Measurements from ENCODE around the gene EEFSEC. TPM values are rescaled to one million over a fixed set of nuclear protein-coding genes. Genes with fewer than 3 reads are reported as not detected.

The EEFSEC gene
- total and polyA plus RNA-seq, 4 donors: 9.8 to 20.1 (median 11.6) TPM

DNA sequence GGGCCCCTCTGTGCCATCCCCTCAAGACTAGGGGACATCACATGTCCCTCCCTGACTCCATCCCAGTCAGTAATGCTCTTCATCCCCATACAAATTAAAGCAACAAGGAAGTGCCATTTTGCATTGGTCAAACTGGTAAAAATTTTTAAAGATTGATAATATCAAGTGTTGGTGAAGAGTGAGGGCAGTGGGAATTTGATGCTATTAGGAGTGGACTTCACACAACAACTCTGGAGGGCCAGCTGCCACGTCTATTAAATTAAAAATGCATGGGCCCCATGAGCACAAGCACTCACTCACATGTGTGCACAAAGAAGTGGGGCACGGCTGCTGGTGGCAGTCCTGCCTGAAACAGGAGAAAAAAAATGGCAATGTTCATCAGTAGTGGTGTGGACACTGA is 265.6 kb downstream of the EEFSEC start:
- no peaks in the 10 kb centered on the region for H3K4me1 ChIP-seq (ENCODE audit: control insufficient read depth in 5 of 5, insufficient read depth in 5 of 5, low read length in 5 of 5)
- H3K27me3 ChIP-seq (ENCODE audit: control insufficient read depth in 3 of 3, insufficient read depth in 3 of 3, low read length in 2 of 3): no peaks in the 10 kb centered on the region
- H3K9ac ChIP-seq (ENCODE audit: insufficient read depth in 1 of 2, low read length in 2 of 2): no peak overlapping the region
- DNase-seq (no peak), ATAC-seq (ENCODE audit: insufficient read depth, low FRiP score) (no peak)
- H3K9me3 ChIP-seq (ENCODE audit: control insufficient read depth in 4 of 4, insufficient read depth in 3 of 4, low read length in 3 of 4): peaks cover 0 to 10% (median 4%) of the 10 kb centered on the region in 4 donors
- WGBS, 2 donors: 86 to 95% methylated on average over 2 of the region's 2 CpGs
- no peak overlapping the region for H3K27ac ChIP-seq (ENCODE audit: low read depth in 1 of 2, low read length in 1 of 2)
- no peaks in the 10 kb centered on the region for H3K36me3 ChIP-seq (ENCODE audit: control insufficient read depth in 4 of 4, insufficient read depth in 4 of 4, low read length in 4 of 4)
- no peak overlapping the region for H3K4me3 ChIP-seq
- TF ChIP-seq, protein P1, sequence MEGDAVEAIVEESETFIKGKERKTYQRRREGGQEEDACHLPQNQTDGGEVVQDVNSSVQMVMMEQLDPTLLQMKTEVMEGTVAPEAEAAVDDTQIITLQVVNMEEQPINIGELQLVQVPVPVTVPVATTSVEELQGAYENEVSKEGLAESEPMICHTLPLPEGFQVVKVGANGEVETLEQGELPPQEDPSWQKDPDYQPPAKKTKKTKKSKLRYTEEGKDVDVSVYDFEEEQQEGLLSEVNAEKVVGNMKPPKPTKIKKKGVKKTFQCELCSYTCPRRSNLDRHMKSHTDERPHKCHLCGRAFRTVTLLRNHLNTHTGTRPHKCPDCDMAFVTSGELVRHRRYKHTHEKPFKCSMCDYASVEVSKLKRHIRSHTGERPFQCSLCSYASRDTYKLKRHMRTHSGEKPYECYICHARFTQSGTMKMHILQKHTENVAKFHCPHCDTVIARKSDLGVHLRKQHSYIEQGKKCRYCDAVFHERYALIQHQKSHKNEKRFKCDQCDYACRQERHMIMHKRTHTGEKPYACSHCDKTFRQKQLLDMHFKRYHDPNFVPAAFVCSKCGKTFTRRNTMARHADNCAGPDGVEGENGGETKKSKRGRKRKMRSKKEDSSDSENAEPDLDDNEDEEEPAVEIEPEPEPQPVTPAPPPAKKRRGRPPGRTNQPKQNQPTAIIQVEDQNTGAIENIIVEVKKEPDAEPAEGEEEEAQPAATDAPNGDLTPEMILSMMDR (IDR thresholded peaks at IDR 0.05; ENCODE audit: control extremely low read depth, extremely low read depth): no peak

DNA sequence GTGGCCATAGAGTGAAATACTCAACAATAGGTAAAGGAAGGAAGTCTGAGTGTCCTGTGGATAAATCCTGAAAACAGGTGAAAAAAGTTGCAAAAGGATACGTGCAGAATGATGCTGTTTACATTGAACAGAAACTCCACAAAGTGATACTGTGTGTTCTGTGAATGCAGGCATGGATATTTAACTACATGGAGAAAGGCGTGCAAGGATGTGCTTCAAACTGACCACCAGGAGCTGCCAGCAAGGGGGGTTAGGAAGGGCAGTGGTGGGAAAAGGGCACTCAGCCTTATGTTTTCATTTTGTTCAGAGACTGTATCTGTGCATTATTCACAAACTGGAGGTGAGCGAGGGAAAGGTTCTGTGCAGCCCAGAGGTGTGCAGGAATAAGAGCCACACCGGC is 266.0 kb downstream of the EEFSEC start:
- Histone ChIP-seq H3K27ac (ENCODE audit: low read depth in 1 of 2, low read length in 1 of 2) (no peak overlapping the region), H3K36me3 (ENCODE audit: control insufficient read depth in 4 of 4, insufficient read depth in 4 of 4, low read length in 4 of 4) (no peaks in the 10 kb centered on the region), H3K9me3 (ENCODE audit: control insufficient read depth in 4 of 4, insufficient read depth in 3 of 4, low read length in 3 of 4) (peaks cover 0 to 10% (median 4%) of the 10 kb centered on the region in 4 donors), H3K4me3 (no peak overlapping the region), H3K27me3 (ENCODE audit: control insufficient read depth in 3 of 3, insufficient read depth in 3 of 3, low read length in 2 of 3) (no peaks in the 10 kb centered on the region), H3K9ac (ENCODE audit: insufficient read depth in 1 of 2, low read length in 2 of 2) (no peak overlapping the region), H3K4me1 (ENCODE audit: control insufficient read depth in 5 of 5, insufficient read depth in 5 of 5, low read length in 5 of 5) (no peaks in the 10 kb centered on the region)
- TF ChIP-seq, protein P1 (IDR thresholded peaks at IDR 0.05; ENCODE audit: control extremely low read depth, extremely low read depth): no peak
- DNase-seq: no peak
- 93 to 98% methylated on average over 4 of the region's 4 CpGs for WGBS, 2 donors
- ATAC-seq (ENCODE audit: insufficient read depth, low FRiP score): no peak

DNA sequence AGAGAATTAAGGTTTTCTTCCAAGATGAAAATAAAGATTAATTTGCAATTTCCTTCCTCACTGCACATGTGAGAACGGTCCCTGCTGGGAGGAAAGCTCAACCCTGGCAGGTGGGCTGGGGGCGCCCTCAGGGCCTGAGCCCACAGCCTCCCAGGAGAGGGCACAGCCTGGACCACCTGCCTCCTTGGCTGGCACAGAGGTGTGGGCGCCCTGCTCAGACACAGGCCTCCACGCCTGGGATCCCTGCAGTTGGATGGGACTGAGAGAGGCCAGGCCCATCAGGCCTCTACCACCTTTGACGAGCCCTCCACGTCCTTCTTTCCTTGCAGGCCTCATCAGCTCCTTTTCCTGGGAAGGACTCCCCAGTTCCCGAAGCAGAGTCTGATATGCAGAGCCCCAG is 267.0 kb downstream of the EEFSEC start:
- 82 to 91% methylated on average over 7 of the region's 7 CpGs for WGBS, 2 donors
- Histone ChIP-seq H3K27ac (ENCODE audit: low read depth in 1 of 2, low read length in 1 of 2) (no peak overlapping the region), H3K27me3 (ENCODE audit: control insufficient read depth in 3 of 3, insufficient read depth in 3 of 3, low read length in 2 of 3) (no peaks in the 10 kb centered on the region), H3K9me3 (ENCODE audit: control insufficient read depth in 4 of 4, insufficient read depth in 3 of 4, low read length in 3 of 4) (peaks cover 0 to 10% (median 4%) of the 10 kb centered on the region in 4 donors), H3K4me1 (ENCODE audit: control insufficient read depth in 5 of 5, insufficient read depth in 5 of 5, low read length in 5 of 5) (no peaks in the 10 kb centered on the region), H3K4me3 (no peak overlapping the region), H3K9ac (ENCODE audit: insufficient read depth in 1 of 2, low read length in 2 of 2) (no peak overlapping the region), H3K36me3 (ENCODE audit: control insufficient read depth in 4 of 4, insufficient read depth in 4 of 4, low read length in 4 of 4) (no peaks in the 10 kb centered on the region)
- TF ChIP-seq, protein P1 (IDR thresholded peaks at IDR 0.05; ENCODE audit: control extremely low read depth, extremely low read depth): no peak
- DNase-seq (no peak), ATAC-seq (ENCODE audit: insufficient read depth, low FRiP score) (no peak)

All from lung (tissue), 12 donors.